ENCODE results near the gene DNMT3B. TPM values are rescaled to one million over a fixed set of nuclear protein-coding genes. Genes with fewer than 3 reads are reported as not detected.
"Not testable (repeated sequence)": the region's sequence is repeated elsewhere in the genome, so short reads cannot be mapped to it uniquely, and the experiment has no call there.

The DNMT3B gene
- polyA plus RNA-seq, 3 donors from 2014 or later = 0.16 to 0.85 (median 0.32) TPM

- Mint-ChIP-seq H3K4me1 (no peaks in the 10 kb centered on the region), H3K4me3 (no peak overlapping the region), H3K27me3 (ENCODE audit: low read depth in 3 of 3) (peaks cover 0 to 4% (median 1%) of the 10 kb centered on the region in 3 donors), H3K36me3 (no peaks in the 10 kb centered on the region), H3K27ac (no peak overlapping the region), H3K9me3 (no peaks in the 10 kb centered on the region)
- no peak for DNase-seq
These were observed 10.9 kb upstream of the DNMT3B start for GRCh38 chr20:32751293-32751692.

GRCh38 chr20:32751702-32752457, 10.3 kb upstream of the DNMT3B start:
- Mint-ChIP-seq H3K4me3 (no peak overlapping the region), H3K9me3 (no peaks in the 10 kb centered on the region), H3K27ac (no peak overlapping the region), H3K27me3 (ENCODE audit: low read depth in 3 of 3) (peaks cover 0 to 3% (median 1%) of the 10 kb centered on the region in 3 donors), H3K36me3 (no peaks in the 10 kb centered on the region), H3K4me1 (no peaks in the 10 kb centered on the region)
- DNase-seq = no peak

- no peak overlapping the region for H3K4me3 Mint-ChIP-seq
- no peak overlapping the region for H3K27ac Mint-ChIP-seq
- no peaks in the 10 kb centered on the region for H3K36me3 Mint-ChIP-seq
- peaks cover 0 to 3% (median 1%) of the 10 kb centered on the region in 3 donors for H3K27me3 Mint-ChIP-seq (ENCODE audit: low read depth in 3 of 3)
- H3K4me1 Mint-ChIP-seq = no peaks in the 10 kb centered on the region
- no peak for DNase-seq
- peaks cover 0 to 1% (median 0%) of the 10 kb centered on the region in 6 donors for H3K9me3 Mint-ChIP-seq
These were observed 9.5 kb upstream of the DNMT3B start for GRCh38 chr20:32752458-32753250.

GRCh38 chr20:32753731-32754130, 8.5 kb upstream of the DNMT3B start:
- H3K36me3 Mint-ChIP-seq = no peaks in the 10 kb centered on the region
- no peak overlapping the region for H3K27ac Mint-ChIP-seq
- H3K4me3 Mint-ChIP-seq = no peak overlapping the region
- peaks cover 0 to 3% (median 1%) of the 10 kb centered on the region in 3 donors for H3K27me3 Mint-ChIP-seq (ENCODE audit: low read depth in 3 of 3)
- H3K9me3 Mint-ChIP-seq = peaks cover 0 to 1% (median 0%) of the 10 kb centered on the region in 6 donors
- no peak for DNase-seq
- no peaks in the 10 kb centered on the region for H3K4me1 Mint-ChIP-seq

- Mint-ChIP-seq H3K4me3 (no peak overlapping the region), H3K36me3 (no peaks in the 10 kb centered on the region)
These were observed 6.0 kb upstream of the DNMT3B start for GRCh38 chr20:32756156-32756555.

GRCh38 chr20:32761417-32761830, 761 bp upstream of the DNMT3B start:
- Mint-ChIP-seq H3K9me3 (peaks cover 0 to 1% (median 0%) of the 10 kb centered on the region in 6 donors), H3K27ac (peak overlapping the region in 4 of 6 donors; percentile 38 to 91 (median 68)), H3K4me3 (peak overlapping the region; percentile 72 to 86 (median 84)), H3K36me3 (no peaks in the 10 kb centered on the region), H3K4me1 (peaks cover 18 to 25% of the 10 kb centered on the region in 2 donors), H3K27me3 (ENCODE audit: low read depth in 3 of 3) (peaks cover 1 to 5% (median 5%) of the 10 kb centered on the region in 3 donors)
- DNase-seq = no peak

More at GRCh38 chr20:32756156-32756555, 6.0 kb upstream of the DNMT3B start:
- H3K27me3 Mint-ChIP-seq (ENCODE audit: low read depth in 3 of 3) = peaks cover 0 to 2% (median 1%) of the 10 kb centered on the region in 3 donors
- no peak overlapping the region for H3K27ac Mint-ChIP-seq
- peaks cover 0 to 1% (median 0%) of the 10 kb centered on the region in 6 donors for H3K9me3 Mint-ChIP-seq
- no peak for DNase-seq
- peaks cover 3% of the 10 kb centered on the region in 2 donors for H3K4me1 Mint-ChIP-seq

GRCh38 chr20:32762754-32763201, 593 bp downstream of the DNMT3B start:
- Mint-ChIP-seq H3K27ac (peak overlapping the region in 2 of 6 donors; percentile 7 to 31), H3K27me3 (ENCODE audit: low read depth in 3 of 3) (peaks cover 1 to 5% (median 5%) of the 10 kb centered on the region in 3 donors), H3K4me3 (peak overlapping the region; percentile 85 to 90 (median 88)), H3K9me3 (no peaks in the 10 kb centered on the region), H3K36me3 (no peaks in the 10 kb centered on the region), H3K4me1 (peaks cover 18 to 25% of the 10 kb centered on the region in 2 donors)
- DNase-seq = peak in 1 of 3 donors; percentile 29

- peaks cover 18 to 25% of the 10 kb centered on the region in 2 donors for H3K4me1 Mint-ChIP-seq
- peaks cover 1 to 5% (median 5%) of the 10 kb centered on the region in 3 donors for H3K27me3 Mint-ChIP-seq (ENCODE audit: low read depth in 3 of 3)
- H3K27ac Mint-ChIP-seq = peak overlapping the region in 1 of 6 donors; percentile 35
- H3K9me3 Mint-ChIP-seq = no peaks in the 10 kb centered on the region
- H3K36me3 Mint-ChIP-seq = no peaks in the 10 kb centered on the region
- H3K4me3 Mint-ChIP-seq = peak overlapping the region; percentile 85 to 90 (median 88)
- DNase-seq = peak in 1 of 3 donors; percentile 12
These were observed 1.2 kb downstream of the DNMT3B start for GRCh38 chr20:32763202-32764004.

- Mint-ChIP-seq H3K4me1 (peaks cover 18 to 25% of the 10 kb centered on the region in 2 donors), H3K27me3 (ENCODE audit: low read depth in 3 of 3) (peaks cover 1 to 5% (median 5%) of the 10 kb centered on the region in 3 donors), H3K36me3 (no peaks in the 10 kb centered on the region), H3K9me3 (no peaks in the 10 kb centered on the region), H3K27ac (peak overlapping the region in 1 of 6 donors; percentile 35), H3K4me3 (peak overlapping the region; percentile 70 to 90 (median 86))
- DNase-seq = no peak
These were observed 2.1 kb downstream of the DNMT3B start for GRCh38 chr20:32764005-32764960.

- H3K4me3 Mint-ChIP-seq; H3K27ac Mint-ChIP-seq; H3K27me3 Mint-ChIP-seq (ENCODE audit: low read depth in 3 of 3); H3K9me3 Mint-ChIP-seq; H3K36me3 Mint-ChIP-seq; DNase-seq: not testable (repeated sequence)
- H3K4me1 Mint-ChIP-seq = peaks cover 18 to 25% of the 10 kb centered on the region in 2 donors
These were observed 3.2 kb downstream of the DNMT3B start for GRCh38 chr20:32765230-32765875.

GRCh38 chr20:32767418-32768198, 5.4 kb downstream of the DNMT3B start:
- no peaks in the 10 kb centered on the region for H3K36me3 Mint-ChIP-seq
- H3K4me3 Mint-ChIP-seq = no peak overlapping the region
- H3K4me1 Mint-ChIP-seq = peaks cover 16 to 30% of the 10 kb centered on the region in 2 donors
- H3K27me3 Mint-ChIP-seq (ENCODE audit: low read depth in 3 of 3) = peaks cover 0 to 4% (median 1%) of the 10 kb centered on the region in 3 donors
- H3K27ac Mint-ChIP-seq = no peak overlapping the region
- H3K9me3 Mint-ChIP-seq = no peaks in the 10 kb centered on the region
- no peak for DNase-seq

Measured in immature natural killer cell (primary cell).